HAP-1 (cell line): Measurements from ENCODE around the gene RB1.
A peak's percentile ranks its signal among the peaks of the same experiment; 100 is the strongest.
"Not testable (repeated sequence)": the region's sequence is repeated elsewhere in the genome, so short reads cannot be mapped to it uniquely, and the experiment has no call there.

ENCODE experiments used
- DNase-seq, 2 experiments: peaks; one replicate each; pipeline ENCODE4 v3.0.0-alpha.2; 2016 to 2020; ENCODE audit warnings: low spot score in 2 of 2
- H3K27me3 ChIP-seq: fragments of 250-450 bp; sonication (Bioruptor Pico); 2 replicates; pipeline ENCODE4 v1.5.1; 2020; ENCODE audit warnings: low read depth, mild to moderate bottlenecking, moderate library complexity
- H3K36me3 ChIP-seq: fragments of 250-450 bp; sonication (Bioruptor Pico); replicated peaks from 2 replicates; pipeline ENCODE4 v1.5.1; 2020; ENCODE audit warnings: mild to moderate bottlenecking
- H3K4me1 ChIP-seq: fragments of 250-450 bp; sonication (Bioruptor Pico); 2 replicates; pipeline ENCODE4 v1.5.1; 2020; ENCODE audit warnings: mild to moderate bottlenecking
- H3K4me3 ChIP-seq: fragments of 250-450 bp; sonication (Bioruptor Pico); 2 replicates; pipeline ENCODE4 v1.5.1; 2020; ENCODE audit warnings: mild to moderate bottlenecking, moderate library complexity
- H3K9me3 ChIP-seq: fragments of 250-450 bp; sonication (Bioruptor Pico); 2 replicates; pipeline ENCODE4 v1.5.1; 2020; ENCODE audit warnings: mild to moderate bottlenecking, moderate library complexity
- in situ Hi-C: fragments of 300-500 bp; cut with MboI; formaldehyde crosslinking; loops from 3 replicates; pipeline ENCODE4 v1.14.3; 2020; ENCODE audit warnings: low sequenced_read_pairs, inconsistent platforms, mixed read lengths

The RB1 gene

DNA sequence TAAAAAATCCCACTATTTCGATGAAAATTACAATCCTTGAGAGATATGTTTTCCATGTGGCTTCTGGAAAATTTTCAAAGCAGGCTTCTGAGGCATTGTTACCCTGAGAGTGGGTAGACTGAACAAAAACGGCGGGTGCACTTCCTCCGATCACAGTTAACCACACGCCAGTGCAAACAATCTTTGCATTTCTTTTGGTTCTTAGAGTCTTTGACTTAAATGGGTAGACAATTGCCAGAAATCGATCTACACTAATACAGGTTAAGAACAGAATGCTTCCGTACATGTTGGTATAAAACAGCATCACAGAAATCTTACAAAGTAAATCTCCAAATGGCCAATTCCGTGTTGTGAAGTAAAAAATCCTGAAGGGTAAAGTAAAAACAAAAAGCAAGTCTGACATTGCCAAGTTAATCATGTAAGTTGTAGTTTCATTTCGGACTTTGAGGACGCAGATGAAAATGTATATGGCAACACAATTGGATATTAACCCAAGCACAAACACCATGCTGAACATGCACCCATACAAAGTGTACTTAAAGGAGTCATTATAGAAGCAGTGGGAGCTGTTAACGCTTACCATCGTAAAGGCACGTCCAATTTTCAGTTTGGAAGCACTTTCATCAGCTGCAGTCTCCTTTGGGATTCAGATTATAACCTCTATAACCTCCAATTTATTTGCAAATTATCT is 108.4 kb downstream of the RB1 start:
- DNase-seq = peak; percentile 33 to 41
- in situ Hi-C loops = no loop called here
- Histone ChIP-seq H3K27me3 (no peaks in the 10 kb centered on the region), H3K9me3 (no peaks in the 10 kb centered on the region), H3K4me3 (peak overlapping the region; percentile 28), H3K4me1 (peaks cover 15% of the 10 kb centered on the region), H3K36me3 (no peaks in the 10 kb centered on the region)

DNA sequence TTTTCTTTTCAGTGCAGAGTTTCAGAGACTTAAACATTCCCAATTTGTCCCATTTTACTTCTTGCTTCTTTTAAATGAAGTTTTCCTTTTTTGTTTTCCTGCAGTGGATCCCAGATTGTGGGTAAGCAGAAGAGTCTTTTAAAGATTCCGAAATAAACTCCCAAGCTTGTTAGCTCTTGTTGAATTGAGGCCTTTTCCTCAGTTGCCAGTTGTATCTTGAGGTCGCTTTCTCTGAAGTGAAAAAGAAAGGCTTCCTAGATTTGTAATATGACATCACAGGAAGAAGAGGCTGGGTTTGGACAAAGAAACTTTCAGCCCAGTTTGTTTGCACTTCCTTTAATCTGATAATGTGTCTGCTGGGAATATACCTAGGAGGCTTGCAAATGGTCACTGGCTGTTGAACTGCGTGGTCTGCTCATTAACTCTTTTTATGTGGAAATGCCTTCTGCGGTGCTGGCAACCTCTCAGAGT is 109.4 kb downstream of the RB1 start, which contains the start of gene LPAR6:
Gene LPAR6 (minus strand): TSS at position 233 of the 471 bp plus-strand sequence. CDS start 690 bp downstream, outside the sequence.
- peak; percentile 66 to 91 for DNase-seq
- no peaks in the 10 kb centered on the region for H3K9me3 ChIP-seq
- no peaks in the 10 kb centered on the region for H3K27me3 ChIP-seq
- peaks cover 15% of the 10 kb centered on the region for H3K4me1 ChIP-seq
- H3K36me3 ChIP-seq = no peaks in the 10 kb centered on the region
- in situ Hi-C loops = no loop called here
- H3K4me3 ChIP-seq = peak within 1 kb of the TSS; percentile 28

DNA sequence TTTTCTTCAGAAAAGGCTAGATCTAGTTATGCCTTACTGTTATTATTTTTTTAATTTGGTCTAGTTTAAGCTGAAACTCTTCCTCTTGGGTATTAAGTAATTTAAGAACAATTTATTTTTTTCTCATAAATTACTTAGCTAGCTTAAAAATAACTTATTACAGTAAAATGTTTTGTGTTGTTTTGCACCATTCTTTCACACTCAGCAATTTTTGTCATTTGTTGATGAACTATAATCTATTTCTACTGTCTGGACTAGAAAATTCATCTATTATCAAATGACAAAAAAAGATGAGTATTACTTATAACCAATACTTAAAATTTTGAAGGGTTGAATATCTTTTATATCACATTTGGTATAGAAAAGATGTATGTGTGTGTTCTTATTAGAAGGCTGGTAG is 111.0 kb downstream of the RB1 start:
- in situ Hi-C loops = no loop called here
- DNase-seq = no peak
- H3K9me3 ChIP-seq = 0 out of 2 replicates have a peak, but pooled peaks cover 3% of the 10 kb centered on the region
- H3K4me3 ChIP-seq = no peak overlapping the region
- H3K36me3 ChIP-seq = no peaks in the 10 kb centered on the region
- H3K4me1 ChIP-seq = peaks cover 15% of the 10 kb centered on the region
- H3K27me3 ChIP-seq = no peaks in the 10 kb centered on the region

DNA sequence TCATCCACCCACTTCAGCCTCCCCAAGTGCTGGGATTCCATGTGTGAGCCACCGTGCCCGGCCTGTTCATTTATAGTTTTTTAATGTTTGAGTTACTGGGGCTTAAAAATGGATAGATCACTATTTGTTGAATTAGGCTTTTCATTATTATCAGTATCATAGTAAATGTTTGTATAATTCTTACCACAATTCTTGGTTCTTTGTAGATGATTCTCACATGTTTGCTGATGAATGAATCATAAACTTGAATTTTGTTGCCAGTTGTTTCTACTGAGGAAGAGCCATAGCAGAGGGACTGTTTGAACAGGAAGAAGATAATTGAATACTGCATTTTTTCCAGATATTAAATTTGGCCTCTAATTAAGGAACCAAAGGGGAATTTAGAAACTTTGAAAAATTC is 112.0 kb downstream of the RB1 start:
- H3K9me3 ChIP-seq = 0 out of 2 replicates have a peak, but pooled peaks cover 3% of the 10 kb centered on the region
- H3K36me3 ChIP-seq = no peaks in the 10 kb centered on the region
- in situ Hi-C loops = no loop called here

DNA sequence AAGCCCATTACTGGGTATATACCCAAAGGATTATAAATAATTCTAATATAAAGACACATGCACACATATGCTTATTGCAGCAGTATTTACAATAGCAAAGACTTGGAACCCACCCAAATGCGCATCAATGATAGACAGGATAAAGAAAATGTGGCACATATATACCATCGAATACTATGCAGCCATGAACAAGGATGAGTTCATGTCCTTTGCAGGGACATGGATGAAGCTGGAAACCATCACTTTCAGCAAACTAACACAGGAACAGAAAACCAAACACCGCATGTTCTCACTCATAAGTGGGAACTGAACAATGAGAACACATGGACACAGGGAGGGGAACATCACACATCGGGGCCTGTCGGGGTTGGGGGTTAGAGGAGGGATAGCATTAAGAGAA is 118.5 kb downstream of the RB1 start:
- H3K4me1 ChIP-seq, H3K27me3 ChIP-seq, H3K9me3 ChIP-seq, DNase-seq, in situ Hi-C loops, H3K4me3 ChIP-seq, H3K36me3 ChIP-seq: not testable (repeated sequence)

More for the DNA sequence above, 112.0 kb downstream of the RB1 start:
- no peak for DNase-seq
- H3K4me1 ChIP-seq = peaks cover 15% of the 10 kb centered on the region
- no peak overlapping the region for H3K4me3 ChIP-seq
- no peaks in the 10 kb centered on the region for H3K27me3 ChIP-seq

DNA sequence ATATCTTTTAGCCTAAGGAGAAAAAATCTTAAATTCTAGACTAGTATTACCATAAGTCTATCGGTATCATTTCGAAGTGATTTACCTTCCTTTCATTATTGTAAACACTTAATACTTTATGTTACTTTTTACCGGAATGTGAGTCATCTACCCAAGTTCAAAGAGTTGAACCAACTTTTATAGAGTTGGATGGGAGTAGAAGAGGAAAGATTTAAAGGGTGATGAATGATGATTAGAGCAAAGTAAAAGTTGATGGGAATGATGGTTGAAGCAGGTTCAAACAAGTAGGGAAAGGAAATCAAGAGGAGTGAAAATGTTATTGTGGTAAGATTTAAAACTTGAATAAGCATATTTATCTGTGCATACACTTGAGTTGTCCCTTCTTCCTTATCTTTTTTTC is 120.7 kb downstream of the RB1 start:
- Histone ChIP-seq H3K27me3 (no peaks in the 10 kb centered on the region), H3K36me3 (no peaks in the 10 kb centered on the region), H3K4me3 (no peak overlapping the region), H3K9me3 (no peaks in the 10 kb centered on the region), H3K4me1 (no peaks in the 10 kb centered on the region)
- in situ Hi-C loops = no loop called here
- DNase-seq = no peak

DNA sequence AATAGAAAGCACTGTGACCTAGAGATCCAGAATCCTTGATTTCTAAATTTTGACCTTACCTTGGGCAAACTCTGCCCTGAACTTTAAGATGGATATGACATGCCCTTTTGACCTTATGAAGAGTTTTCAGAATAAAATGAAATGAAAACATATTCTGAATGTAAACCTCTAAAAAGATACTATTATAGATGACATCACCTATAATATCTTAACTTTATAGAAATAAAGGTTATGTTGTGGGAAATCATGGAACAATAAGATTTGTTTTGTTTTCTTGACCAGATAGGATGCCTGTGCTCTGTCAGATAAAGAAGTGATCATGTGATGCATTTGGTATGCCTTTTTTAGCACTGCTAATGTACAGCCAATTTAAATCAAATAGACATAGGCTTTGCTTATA is 122.5 kb downstream of the RB1 start:
- DNase-seq = no peak
- no peaks in the 10 kb centered on the region for H3K27me3 ChIP-seq
- H3K4me1 ChIP-seq = no peaks in the 10 kb centered on the region
- no peaks in the 10 kb centered on the region for H3K9me3 ChIP-seq
- H3K4me3 ChIP-seq = no peak overlapping the region
- no peaks in the 10 kb centered on the region for H3K36me3 ChIP-seq
- in situ Hi-C loops = no loop called here

DNA sequence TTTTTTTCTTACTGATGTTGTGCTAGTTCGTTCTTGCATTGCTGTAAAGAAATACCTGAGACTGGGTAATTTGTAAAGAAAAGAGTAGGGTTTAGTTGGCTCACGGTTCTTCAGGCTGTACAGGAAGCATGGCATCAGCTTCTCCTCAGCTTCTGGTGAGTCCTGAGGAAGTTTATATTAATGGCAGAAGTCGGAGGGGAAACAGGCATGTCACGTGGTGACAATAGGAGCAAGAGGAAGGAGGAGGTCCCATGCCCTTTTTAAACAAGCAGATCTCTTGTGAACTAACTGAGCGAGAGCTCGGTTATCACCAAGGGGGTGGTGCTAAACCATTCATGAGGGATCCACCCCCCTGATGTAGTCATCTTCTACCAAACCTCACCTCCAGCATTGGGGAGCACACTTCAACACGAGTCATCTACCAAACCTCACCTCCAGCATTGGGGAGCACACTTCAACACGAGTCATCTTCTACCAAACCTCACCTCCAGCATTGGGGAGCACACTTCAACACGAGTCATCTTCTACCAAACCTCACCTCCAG is 123.3 kb downstream of the RB1 start:
- in situ Hi-C loops, H3K9me3 ChIP-seq, H3K27me3 ChIP-seq, H3K36me3 ChIP-seq, H3K4me3 ChIP-seq, H3K4me1 ChIP-seq, DNase-seq: not testable (repeated sequence)

DNA sequence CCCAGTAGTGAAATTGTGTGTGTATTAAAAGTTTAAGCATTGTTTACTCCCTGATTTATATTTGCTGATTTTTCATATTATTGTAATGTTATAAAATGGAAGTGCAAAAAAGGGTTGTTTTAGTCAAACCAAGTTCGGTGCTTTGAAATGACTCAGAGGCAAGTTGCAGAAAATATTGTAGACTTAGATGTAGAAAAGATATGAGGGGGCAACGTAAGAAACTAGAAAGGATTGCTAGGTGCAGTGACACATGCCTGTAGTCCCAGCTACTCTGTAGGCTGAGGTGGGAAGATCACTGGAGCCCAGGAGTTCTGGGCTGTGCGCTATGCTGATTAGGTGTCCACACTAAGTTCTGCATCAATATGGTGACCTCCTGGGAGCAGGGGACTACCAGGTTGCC is 125.5 kb downstream of the RB1 start:
- no peak overlapping the region for H3K4me3 ChIP-seq
- no peaks in the 10 kb centered on the region for H3K27me3 ChIP-seq
- in situ Hi-C loops = no loop called here
- DNase-seq = no peak
- H3K9me3 ChIP-seq = no peaks in the 10 kb centered on the region
- peaks cover 8% of the 10 kb centered on the region for H3K4me1 ChIP-seq
- no peaks in the 10 kb centered on the region for H3K36me3 ChIP-seq

DNA sequence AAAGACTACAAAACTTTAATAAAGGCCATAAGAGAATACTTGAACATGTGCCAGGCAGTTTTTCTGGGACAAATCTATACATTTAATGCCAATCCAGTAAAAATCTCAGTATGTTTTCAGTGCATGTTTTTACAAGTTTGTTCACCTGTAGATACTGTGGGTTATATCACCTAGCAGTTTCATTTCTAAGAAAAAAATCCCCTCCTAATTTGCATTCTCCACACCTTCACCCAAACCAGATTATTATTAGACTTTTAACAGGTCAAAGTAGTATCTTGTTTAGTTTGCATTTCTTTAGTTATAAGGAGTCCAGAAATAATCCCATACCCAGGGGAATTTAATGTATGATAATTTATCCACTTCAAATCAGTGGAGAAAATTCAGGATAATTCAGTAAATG is 126.3 kb downstream of the RB1 start:
- in situ Hi-C loops = no loop called here
- DNase-seq = no peak
- no peaks in the 10 kb centered on the region for H3K9me3 ChIP-seq
- peaks cover 8% of the 10 kb centered on the region for H3K4me1 ChIP-seq
- H3K36me3 ChIP-seq = no peaks in the 10 kb centered on the region
- no peak overlapping the region for H3K4me3 ChIP-seq
- H3K27me3 ChIP-seq = no peaks in the 10 kb centered on the region

DNA sequence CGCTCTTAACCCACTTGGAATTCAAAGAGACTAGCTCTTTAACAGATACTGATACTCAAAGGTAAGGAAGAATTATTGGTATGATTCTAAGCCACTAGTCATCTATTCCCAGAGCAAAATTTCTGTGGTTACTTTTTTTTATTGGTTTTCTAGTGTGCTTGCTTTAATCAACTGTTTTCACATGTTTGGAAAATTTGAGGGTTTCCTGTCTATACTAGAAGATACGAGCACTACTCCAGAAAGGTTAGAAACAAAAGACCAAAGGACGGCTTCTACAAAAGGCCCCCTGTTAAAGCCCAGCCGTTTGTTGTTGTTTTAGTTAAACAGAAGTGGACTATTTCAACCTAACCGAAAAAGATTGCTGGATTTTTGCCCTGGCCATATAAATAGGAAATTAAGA is 127.9 kb downstream of the RB1 start:
- H3K36me3 ChIP-seq = no peaks in the 10 kb centered on the region
- DNase-seq = no peak
- no peaks in the 10 kb centered on the region for H3K9me3 ChIP-seq
- peaks cover 8% of the 10 kb centered on the region for H3K4me1 ChIP-seq
- H3K4me3 ChIP-seq = no peak overlapping the region
- no peaks in the 10 kb centered on the region for H3K27me3 ChIP-seq
- in situ Hi-C loops = no loop called here

DNA sequence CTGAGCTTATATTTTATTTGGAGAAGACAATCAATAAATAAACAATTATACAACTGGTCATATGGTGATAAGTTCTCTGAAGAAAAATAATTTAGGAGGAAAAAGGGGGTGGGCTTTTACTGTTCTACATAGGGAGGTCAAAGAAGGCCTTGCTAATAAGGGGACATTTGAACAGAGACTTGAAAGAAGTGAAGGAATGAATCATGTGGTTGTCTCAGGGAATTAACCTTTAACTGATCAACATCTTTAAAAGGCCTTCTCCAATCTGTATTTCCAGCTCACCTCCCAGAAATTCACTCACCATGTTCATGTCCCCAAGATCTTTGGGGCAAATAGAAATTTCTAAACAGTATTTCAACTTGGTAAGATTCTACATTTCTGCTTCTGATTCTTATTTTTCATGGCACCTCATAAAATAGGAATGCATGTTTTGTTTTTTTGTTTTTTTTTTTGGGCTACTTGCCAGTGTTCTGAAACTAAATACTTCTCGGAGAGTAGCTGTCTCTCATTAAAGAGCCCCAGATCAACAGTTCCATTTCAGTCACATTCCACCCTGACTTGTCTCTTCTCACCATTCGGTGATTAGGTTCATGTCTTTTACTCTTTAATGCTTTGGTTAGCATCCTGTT is 128.6 kb downstream of the RB1 start:
- DNase-seq = no peak
- H3K9me3 ChIP-seq = no peaks in the 10 kb centered on the region
- H3K36me3 ChIP-seq = no peaks in the 10 kb centered on the region
- H3K27me3 ChIP-seq = no peaks in the 10 kb centered on the region
- no peak overlapping the region for H3K4me3 ChIP-seq
- H3K4me1 ChIP-seq = peaks cover 8% of the 10 kb centered on the region
- in situ Hi-C loops = no loop called here

DNA sequence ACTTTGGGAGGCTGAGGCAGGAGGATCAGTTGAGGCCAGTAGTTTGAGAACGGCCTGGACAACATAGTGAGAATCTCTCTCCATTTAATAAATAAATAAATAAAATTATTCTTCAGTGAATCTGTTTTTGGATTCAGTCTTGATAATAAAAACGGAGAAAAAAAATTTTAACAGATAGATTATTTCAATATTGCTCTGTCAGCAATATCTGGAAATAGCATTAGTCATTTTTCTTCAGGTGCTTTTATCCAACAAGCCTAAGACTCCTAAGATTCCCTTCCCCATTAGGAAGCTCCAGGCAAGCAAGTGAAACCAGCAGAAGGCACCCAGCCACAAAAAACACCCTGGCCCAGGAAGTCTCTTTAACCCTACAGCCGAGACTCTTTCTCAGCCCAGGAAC is 130.6 kb downstream of the RB1 start:
- H3K4me1 ChIP-seq = peaks cover 8% of the 10 kb centered on the region
- no peaks in the 10 kb centered on the region for H3K27me3 ChIP-seq
- H3K9me3 ChIP-seq = no peaks in the 10 kb centered on the region
- no peak overlapping the region for H3K4me3 ChIP-seq
- in situ Hi-C loops = no loop called here
- no peak for DNase-seq
- H3K36me3 ChIP-seq = no peaks in the 10 kb centered on the region

DNA sequence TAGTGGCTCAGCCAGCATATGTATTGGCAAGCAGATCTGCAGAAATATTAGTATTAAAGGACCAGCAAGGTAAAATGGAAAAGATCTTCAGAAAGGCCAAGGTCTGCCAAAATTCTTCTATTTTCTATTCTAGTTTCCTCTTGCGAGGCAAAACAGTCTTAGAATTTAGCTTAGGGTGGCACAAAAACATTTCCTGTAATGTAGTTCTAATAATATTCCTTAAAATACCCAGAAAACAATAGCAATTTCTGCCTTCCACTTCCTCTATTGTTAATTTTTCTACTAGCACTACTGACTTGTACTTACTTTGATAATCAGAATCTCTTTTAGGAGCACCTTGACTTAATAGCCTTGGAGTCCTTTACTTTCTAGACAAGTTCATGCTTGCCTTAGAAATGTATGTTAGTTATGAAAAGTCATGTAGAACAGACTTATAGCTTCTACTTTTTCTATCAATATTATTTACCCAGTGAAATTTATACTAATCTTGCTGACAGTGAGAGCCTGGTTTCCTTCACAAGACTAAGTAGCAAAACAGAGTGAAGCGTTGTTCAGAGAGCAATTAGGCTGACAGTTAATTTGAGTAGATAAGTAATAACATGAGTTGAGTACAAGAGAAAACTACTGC is 133.2 kb downstream of the RB1 start:
- peaks cover 4% of the 10 kb centered on the region for H3K4me1 ChIP-seq

More for the DNA sequence above, 133.2 kb downstream of the RB1 start:
- in situ Hi-C loops = no loop called here
- Histone ChIP-seq H3K9me3 (no peaks in the 10 kb centered on the region), H3K4me3 (no peak overlapping the region), H3K27me3 (no peaks in the 10 kb centered on the region), H3K36me3 (no peaks in the 10 kb centered on the region)
- DNase-seq = no peak
